Measurements from ENCODE around the gene NRG2. TPM values are rescaled to one million over a fixed set of nuclear protein-coding genes. Genes with fewer than 3 reads are reported as not detected.

The NRG2 gene
- total and polyA plus RNA-seq, 2 of the 8 experiments (the other 6 are each of a cell fraction or from before 2014, with no cell fraction given), result 0.27 to 0.54 TPM

GRCh38 chr5:139946006-139946405 is 97.1 kb downstream of the NRG2 start:
- peaks cover 0 to 5% (median 2%) of the 10 kb centered on the region in 4 experiments; a peak in 1 of 7 replicates for H3K4me1 ChIP-seq (replicated peaks in 1 of 4; ENCODE audit: control insufficient read depth in 3 of 4, insufficient read depth in 4 of 4, low read length in 3 of 4)
- no peak for TF ChIP-seq KDM4A (IDR thresholded peaks at IDR 0.05; ENCODE audit: low read depth, low read length, severe bottlenecking)
- no peak for TF ChIP-seq HDAC6 (IDR thresholded peaks at IDR 0.05; ENCODE audit: low read depth, low read length)
- no peak for TF ChIP-seq CHD2 (IDR thresholded peaks at IDR 0.05; ENCODE audit: low read length)
- TF ChIP-seq NANOG (IDR thresholded peaks at IDR 0.05; ENCODE audit: insufficient read depth, low read depth, low read length, poor library complexity, severe bottlenecking), result no peak

More at GRCh38 chr5:139946006-139946405, 97.1 kb downstream of the NRG2 start:
- no peak overlapping the region for H2BK12ac ChIP-seq (ENCODE audit: low read depth, low read length)
- no peaks in the 10 kb centered on the region for H3K36me3 ChIP-seq (ENCODE audit: control insufficient read depth in 2 of 4, insufficient read depth in 4 of 4, low read length in 3 of 4)
- H2BK120ac ChIP-seq (replicated peaks; ENCODE audit: low read depth, low read length), result no peak overlapping the region
- H3K4ac ChIP-seq (replicated peaks; ENCODE audit: insufficient read length, low read depth, low read length), result no peak overlapping the region
- no peak overlapping the region for H3K27ac ChIP-seq (ENCODE audit: low read depth, low read length)
- no peak overlapping the region for H2BK15ac ChIP-seq (ENCODE audit: low read length)
- DNase-seq (ENCODE audit: low read depth in 1 of 2, low spot score in 2 of 2) (no peak), FAIRE-seq (no peak)
- H3K14ac ChIP-seq (ENCODE audit: insufficient read length), result no peak overlapping the region
- H4K91ac ChIP-seq (replicated peaks; ENCODE audit: insufficient read length, low read length), result no peak overlapping the region
- no peak overlapping the region for H2BK20ac ChIP-seq (ENCODE audit: low read length)
- no peak overlapping the region for H2BK5ac ChIP-seq (ENCODE audit: low read depth, low read length)
- ChIA-PET POLR2A (ENCODE audit: partially characterized antibody) (interaction anchor here (0.6 to 0.9 kb wide), 2 partner anchors 36 to 119 kb away, joined by 3 read pairs; no protein-coding TSS in a partner anchor), CTCF (ENCODE audit: partially characterized antibody) (interaction anchor here (1.1 kb wide), 1 partner anchor 23 kb away, joined by 3 read pairs; no protein-coding TSS in a partner anchor)
- H3K79me2 ChIP-seq (ENCODE audit: control insufficient read depth in 1 of 2, insufficient read depth in 2 of 2, low read length in 2 of 2), result no peaks in the 10 kb centered on the region
- no peaks in the 10 kb centered on the region for H4K20me1 ChIP-seq (replicated peaks in 1 of 2; ENCODE audit: control insufficient read depth in 1 of 2, insufficient read depth in 2 of 2, low read length in 2 of 2)
- no peak overlapping the region for H3K4me2 ChIP-seq (ENCODE audit: insufficient read depth in 1 of 2, low read depth in 2 of 2, low read length in 2 of 2)
- H3K18ac ChIP-seq (ENCODE audit: extremely low read depth, low read length), result no peak overlapping the region
- no peak overlapping the region for H2AK5ac ChIP-seq (ENCODE audit: low read depth, low read length)
- no peak overlapping the region for H2AFZ ChIP-seq (ENCODE audit: low read length)
- no peak overlapping the region for H4K8ac ChIP-seq (ENCODE audit: extremely low read depth, insufficient read depth, low read length)
- H3K56ac ChIP-seq (replicated peaks; ENCODE audit: insufficient read length, low read depth, low read length), result no peak overlapping the region
- no peak overlapping the region for H3K23ac ChIP-seq (ENCODE audit: insufficient read length)
- H4K5ac ChIP-seq (ENCODE audit: insufficient read length, low read depth, low read length), result no peak overlapping the region
- 92% methylated on average over 3 of the region's 3 CpGs; no CpG with 5 or more reads in 1 of the 2 experiments for WGBS, 2 experiments (ENCODE audit: extremely low coverage in 1 of 2, insufficient coverage in 1 of 2, insufficient read length in 1 of 2, insufficient replicate concordance in 2 of 2, low coverage in 1 of 2, low lambda C conversion rate in 2 of 2, missing lambda C conversion rate in 1 of 2)
- H3K9me3 ChIP-seq (ENCODE audit: insufficient read depth in 2 of 2, low read depth in 1 of 2, low read length in 1 of 2), result no peaks in the 10 kb centered on the region; a peak in 1 of 4 replicates
- no peaks in the 10 kb centered on the region for H3K79me1 ChIP-seq (ENCODE audit: low read depth, low read length)
- H3K27me3 ChIP-seq (replicated peaks in 1 of 4; ENCODE audit: control insufficient read depth in 3 of 4, extremely low read depth in 1 of 4, insufficient read depth in 3 of 4, low read length in 3 of 4), result no peaks in the 10 kb centered on the region
- no peak overlapping the region for H3K4me3 ChIP-seq (ENCODE audit: extremely low read depth in 1 of 4, insufficient read depth in 2 of 4, low read depth in 3 of 4, low read length in 4 of 4)
- no peak overlapping the region for H3K9ac ChIP-seq (replicated peaks in 1 of 4; ENCODE audit: extremely low read depth in 1 of 4, low read depth in 3 of 4, low read length in 3 of 4)
- H3K23me2 ChIP-seq (ENCODE audit: low read depth, low read length), result no peaks in the 10 kb centered on the region

Data from H1 (cell line).